GM12872 (cell line): ENCODE results near the gene GFPT2.

ENCODE experiments used
- TF ChIP-seq, protein P1 (sequence below): IDR thresholded peaks from 3 replicates; pipeline ENCODE4 v1.5.1; 2011; ENCODE audit warnings: low read depth, mild to moderate bottlenecking, low read length, moderate library complexity; ENCODE audit not compliant: insufficient read depth

The GFPT2 gene

GRCh38 chr5:180323160-180323559, 30.0 kb downstream of the GFPT2 start:
- TF ChIP-seq, protein P1, sequence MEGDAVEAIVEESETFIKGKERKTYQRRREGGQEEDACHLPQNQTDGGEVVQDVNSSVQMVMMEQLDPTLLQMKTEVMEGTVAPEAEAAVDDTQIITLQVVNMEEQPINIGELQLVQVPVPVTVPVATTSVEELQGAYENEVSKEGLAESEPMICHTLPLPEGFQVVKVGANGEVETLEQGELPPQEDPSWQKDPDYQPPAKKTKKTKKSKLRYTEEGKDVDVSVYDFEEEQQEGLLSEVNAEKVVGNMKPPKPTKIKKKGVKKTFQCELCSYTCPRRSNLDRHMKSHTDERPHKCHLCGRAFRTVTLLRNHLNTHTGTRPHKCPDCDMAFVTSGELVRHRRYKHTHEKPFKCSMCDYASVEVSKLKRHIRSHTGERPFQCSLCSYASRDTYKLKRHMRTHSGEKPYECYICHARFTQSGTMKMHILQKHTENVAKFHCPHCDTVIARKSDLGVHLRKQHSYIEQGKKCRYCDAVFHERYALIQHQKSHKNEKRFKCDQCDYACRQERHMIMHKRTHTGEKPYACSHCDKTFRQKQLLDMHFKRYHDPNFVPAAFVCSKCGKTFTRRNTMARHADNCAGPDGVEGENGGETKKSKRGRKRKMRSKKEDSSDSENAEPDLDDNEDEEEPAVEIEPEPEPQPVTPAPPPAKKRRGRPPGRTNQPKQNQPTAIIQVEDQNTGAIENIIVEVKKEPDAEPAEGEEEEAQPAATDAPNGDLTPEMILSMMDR = no peak

DNA sequence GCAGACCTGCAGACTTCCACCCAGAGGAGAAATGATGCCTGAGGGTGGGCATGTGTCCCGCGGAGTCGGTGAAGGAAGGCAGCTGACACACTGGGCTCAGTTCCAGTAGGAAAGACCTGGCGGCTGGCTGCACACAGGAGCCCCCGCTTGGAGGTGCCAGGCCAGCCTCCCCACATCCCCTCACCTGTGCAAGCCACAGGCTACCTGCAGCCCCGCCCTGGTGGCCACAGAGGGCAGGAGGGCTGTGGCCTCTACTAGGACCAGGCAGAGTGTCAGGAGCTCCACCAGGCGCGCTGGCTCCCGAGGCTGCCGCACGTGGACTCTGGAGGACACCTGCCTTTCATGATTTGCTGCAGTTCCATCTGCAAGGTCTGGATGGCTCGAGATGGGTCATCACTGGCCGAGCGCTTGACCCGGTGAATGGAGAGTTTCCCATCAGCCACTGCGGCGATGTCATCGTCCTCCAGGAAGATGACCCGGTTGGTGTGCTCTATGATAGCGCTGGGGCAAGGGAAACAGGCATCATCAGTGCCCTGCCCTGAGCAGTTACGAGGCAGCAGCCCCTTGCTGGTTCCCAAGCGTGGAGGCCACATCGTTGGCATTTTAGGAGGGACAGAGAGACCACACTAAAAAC, 34.6 kb downstream of the GFPT2 start:
- TF ChIP-seq, protein P1 = no peak

DNA sequence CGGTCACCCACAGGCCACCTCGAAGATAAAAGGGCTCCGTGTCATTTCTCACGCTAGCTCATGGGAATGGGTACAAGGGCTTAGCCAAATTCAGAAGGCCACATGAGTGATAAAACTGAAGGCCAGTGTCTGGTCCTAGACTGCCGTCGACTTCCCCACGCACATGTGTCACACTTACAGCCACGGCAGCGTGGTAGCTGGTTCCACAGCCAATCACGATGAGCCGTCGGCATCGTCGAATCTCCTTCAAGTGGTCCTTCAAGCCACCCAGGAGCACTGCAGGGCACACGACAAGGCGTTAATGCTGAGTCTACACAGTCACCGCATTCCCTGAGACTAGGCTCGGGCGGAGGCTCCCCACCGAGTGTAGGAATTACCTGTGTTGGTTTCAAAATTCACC, 36.5 kb downstream of the GFPT2 start:
- TF ChIP-seq, protein P1 = no peak

DNA sequence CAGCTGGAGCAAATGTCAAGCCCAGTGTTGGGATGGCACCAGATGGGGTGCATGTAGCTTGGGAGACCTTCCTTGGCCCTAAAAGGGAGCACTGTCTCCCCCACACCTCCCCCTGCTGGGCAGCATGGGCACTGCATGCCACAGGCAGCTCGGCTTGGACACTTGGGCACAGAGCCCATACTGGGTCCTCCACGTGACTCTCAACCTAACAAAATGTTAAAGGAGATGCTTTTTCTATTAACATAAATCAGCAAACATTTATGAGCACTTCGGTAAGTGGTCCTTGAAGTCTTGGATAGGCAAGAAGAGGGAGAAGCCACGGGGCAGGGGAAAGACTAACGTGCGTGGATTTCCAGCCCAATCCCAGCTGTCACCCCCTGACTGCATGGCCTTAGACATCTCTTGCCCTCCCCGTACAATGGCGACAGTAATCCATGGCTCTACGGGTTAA, 37.3 kb downstream of the GFPT2 start:
- TF ChIP-seq, protein P1 = peak; percentile 99

DNA sequence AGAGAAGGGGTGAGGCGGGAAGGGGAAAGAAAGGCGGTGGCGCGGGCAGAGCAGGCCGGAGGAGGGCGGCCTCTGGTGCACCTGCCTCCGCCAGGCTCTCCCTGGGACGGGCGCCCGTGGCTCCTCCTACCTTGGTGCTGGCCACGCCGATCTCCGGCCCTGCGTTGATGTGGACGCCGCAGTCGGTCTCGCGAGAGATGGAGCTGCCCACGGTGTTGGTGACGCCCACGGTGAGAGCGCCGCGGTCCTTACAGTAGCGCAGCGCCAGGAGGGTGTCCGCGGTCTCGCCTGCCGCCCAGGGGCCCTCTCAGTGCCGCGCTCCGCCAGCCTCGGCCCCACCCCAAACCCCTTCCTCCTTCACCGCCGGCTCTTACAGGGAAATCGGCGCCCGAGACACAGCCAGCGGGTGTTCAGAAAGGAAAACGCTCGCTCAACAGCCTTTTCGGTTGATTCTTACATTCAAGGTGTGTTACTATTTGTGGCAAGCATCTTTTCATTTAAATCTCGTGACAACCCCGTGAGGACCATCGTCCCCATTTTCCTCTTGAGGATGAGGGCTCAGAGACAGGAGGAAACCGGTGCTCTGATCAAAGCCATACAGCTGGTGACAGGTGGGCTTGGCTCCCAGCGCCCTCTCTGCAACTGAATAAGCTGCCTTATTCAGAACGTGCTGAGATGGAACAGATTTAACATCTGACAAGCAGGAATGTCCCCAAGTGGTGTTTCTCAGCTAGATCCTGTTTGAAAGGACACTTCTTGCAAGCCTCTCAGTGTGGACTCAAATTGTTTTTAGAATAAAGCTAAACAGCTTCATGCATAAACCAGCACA, 39.2 kb downstream of the GFPT2 start:
- TF ChIP-seq, protein P1 = no peak

DNA sequence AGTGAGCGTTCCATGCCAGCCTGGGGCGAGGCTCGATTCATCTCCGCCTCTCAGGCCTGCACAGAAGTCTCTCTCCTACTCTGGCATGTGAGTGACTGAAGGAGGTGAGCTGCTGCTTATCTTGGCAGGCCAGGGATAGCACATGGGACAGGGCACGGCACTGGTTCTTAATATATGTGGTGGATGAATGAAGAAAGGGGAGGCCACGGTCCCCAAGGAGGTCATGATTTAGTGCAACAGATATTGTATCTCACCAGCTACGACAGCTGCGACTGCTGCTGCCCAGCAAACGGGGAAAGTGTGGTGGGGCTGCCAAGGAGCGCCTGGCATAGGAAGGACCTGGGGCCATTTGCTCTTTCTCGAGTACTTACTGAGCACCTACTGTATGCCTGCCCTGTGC, 41.9 kb downstream of the GFPT2 start:
- TF ChIP-seq, protein P1 = no peak

GRCh38 chr5:180306796-180307195, 46.3 kb downstream of the GFPT2 start:
- TF ChIP-seq, protein P1 = no peak
